ENCODE results near the gene MCEMP1.

MCEMP1 gene

GRCh38 chr19:7633698-7634097, 43.2 kb upstream of the MCEMP1 start, which contains the start of gene PCP2:
TSS of gene PCP2 (minus strand) at chr19:7633719. CDS start at chr19:7633457, 262 bp downstream.
- TF ChIP-seq CTCF (IDR thresholded peaks at IDR 0.05; ENCODE audit: insufficient read depth, low read length, poor library complexity, severe bottlenecking): no peak
- no peak for TF ChIP-seq EZH2phosphoT487 (conservative IDR thresholded peaks at IDR 0.05; ENCODE audit: low read length)
- Histone ChIP-seq H3K9ac (ENCODE audit: low read length) (no peak within 1 kb of the TSS), H3K9me2 (replicated peaks; ENCODE audit: insufficient read depth, low read length) (no peaks in the 10 kb centered on the region), H3K79me2 (ENCODE audit: insufficient read depth, low read length) (peaks cover 26% of the 10 kb centered on the region), H3K4me2 (ENCODE audit: low read depth, low read length, poor library complexity, severe bottlenecking) (no peak within 1 kb of the TSS), H3F3A (ENCODE audit: insufficient read depth) (no peaks in the 10 kb centered on the region), H3K4me3 (ENCODE audit: insufficient read depth, low read length, poor library complexity, severe bottlenecking) (no peak within 1 kb of the TSS), H2AFZ (ENCODE audit: low read depth, low read length, severe bottlenecking) (no peak within 1 kb of the TSS), H3K27ac (ENCODE audit: low read depth, low read length) (no peak within 1 kb of the TSS), H3K27me3 (ENCODE audit: low read length) (no peaks in the 10 kb centered on the region), H3K36me3 (ENCODE audit: low read length) (no peaks in the 10 kb centered on the region), H4K20me1 (ENCODE audit: low read depth, low read length) (no peaks in the 10 kb centered on the region), H3K9me3 (ENCODE audit: insufficient read depth, low read length) (no peaks in the 10 kb centered on the region)

DNA sequence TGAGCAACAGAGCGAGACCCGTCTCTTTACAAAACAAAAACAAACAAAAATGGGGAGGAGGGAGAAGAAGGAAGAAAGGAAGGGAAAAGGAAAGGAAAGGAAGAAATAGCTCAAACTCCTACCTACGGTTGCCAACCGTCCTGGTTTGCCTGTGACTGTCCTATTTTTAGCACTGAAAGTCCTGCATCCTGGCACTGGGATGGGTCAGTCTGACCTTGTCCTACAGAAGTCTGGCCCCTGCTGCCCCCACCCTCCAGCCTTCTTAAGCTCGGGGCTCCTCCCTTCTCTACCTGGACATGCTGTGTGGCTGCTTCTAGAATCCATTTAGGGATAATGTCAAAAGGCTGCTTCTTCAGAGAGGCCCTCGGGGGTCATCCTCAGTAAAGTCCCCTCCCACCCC, 41.2 kb upstream of the MCEMP1 start:
- Histone ChIP-seq H2AFZ (ENCODE audit: low read depth, low read length, severe bottlenecking) (no peak overlapping the region), H3K9me2 (replicated peaks; ENCODE audit: insufficient read depth, low read length) (no peaks in the 10 kb centered on the region), H3K9me3 (ENCODE audit: insufficient read depth, low read length) (no peaks in the 10 kb centered on the region), H3K27ac (ENCODE audit: low read depth, low read length) (no peak overlapping the region), H4K20me1 (ENCODE audit: low read depth, low read length) (no peaks in the 10 kb centered on the region), H3K9ac (ENCODE audit: low read length) (no peak overlapping the region), H3F3A (ENCODE audit: insufficient read depth) (no peaks in the 10 kb centered on the region), H3K4me2 (ENCODE audit: low read depth, low read length, poor library complexity, severe bottlenecking) (no peak overlapping the region), H3K36me3 (ENCODE audit: low read length) (no peaks in the 10 kb centered on the region), H3K27me3 (ENCODE audit: low read length) (no peaks in the 10 kb centered on the region), H3K79me2 (ENCODE audit: insufficient read depth, low read length) (peaks cover 9% of the 10 kb centered on the region), H3K4me3 (ENCODE audit: insufficient read depth, low read length, poor library complexity, severe bottlenecking) (no peak overlapping the region)
- TF ChIP-seq EZH2phosphoT487 (conservative IDR thresholded peaks at IDR 0.05; ENCODE audit: low read length) (no peak), CTCF (IDR thresholded peaks at IDR 0.05; ENCODE audit: insufficient read depth, low read length, poor library complexity, severe bottlenecking) (no peak)

- no peak overlapping the region for H3K4me3 ChIP-seq (ENCODE audit: insufficient read depth, low read length, poor library complexity, severe bottlenecking)
- no peak for TF ChIP-seq CTCF (IDR thresholded peaks at IDR 0.05; ENCODE audit: insufficient read depth, low read length, poor library complexity, severe bottlenecking)
- no peak for TF ChIP-seq EZH2phosphoT487 (conservative IDR thresholded peaks at IDR 0.05; ENCODE audit: low read length)
- 0 out of 2 replicates have a peak, but pooled peaks cover 7% of the 10 kb centered on the region for H3K79me2 ChIP-seq (ENCODE audit: insufficient read depth, low read length)
- no peaks in the 10 kb centered on the region for H3F3A ChIP-seq (ENCODE audit: insufficient read depth)
- H2AFZ ChIP-seq (ENCODE audit: low read depth, low read length, severe bottlenecking): peak overlapping the region; percentile 71
- H3K27ac ChIP-seq (ENCODE audit: low read depth, low read length): no peak overlapping the region
- no peaks in the 10 kb centered on the region for H3K27me3 ChIP-seq (ENCODE audit: low read length)
- H3K4me2 ChIP-seq (ENCODE audit: low read depth, low read length, poor library complexity, severe bottlenecking): peak overlapping the region; percentile 80
- H3K9me2 ChIP-seq (replicated peaks; ENCODE audit: insufficient read depth, low read length): no peaks in the 10 kb centered on the region
- no peak overlapping the region for H3K9ac ChIP-seq (ENCODE audit: low read length)
- no peaks in the 10 kb centered on the region for H3K9me3 ChIP-seq (ENCODE audit: insufficient read depth, low read length)
- no peaks in the 10 kb centered on the region for H4K20me1 ChIP-seq (ENCODE audit: low read depth, low read length)
- H3K36me3 ChIP-seq (ENCODE audit: low read length): no peaks in the 10 kb centered on the region
These were observed 40.6 kb upstream of the MCEMP1 start for GRCh38 chr19:7636317-7636690.

All from SU-DHL-6 (cell line).